ENCODE data around the gene KCNK13. TPM values are rescaled to one million over a fixed set of nuclear protein-coding genes. Genes with fewer than 3 reads are reported as not detected.

The KCNK13 gene
- polyA plus RNA-seq, 1 donor (not counting 4 experiments of a cell fraction or from before 2014, with no cell fraction given): 0.03 TPM

DNA sequence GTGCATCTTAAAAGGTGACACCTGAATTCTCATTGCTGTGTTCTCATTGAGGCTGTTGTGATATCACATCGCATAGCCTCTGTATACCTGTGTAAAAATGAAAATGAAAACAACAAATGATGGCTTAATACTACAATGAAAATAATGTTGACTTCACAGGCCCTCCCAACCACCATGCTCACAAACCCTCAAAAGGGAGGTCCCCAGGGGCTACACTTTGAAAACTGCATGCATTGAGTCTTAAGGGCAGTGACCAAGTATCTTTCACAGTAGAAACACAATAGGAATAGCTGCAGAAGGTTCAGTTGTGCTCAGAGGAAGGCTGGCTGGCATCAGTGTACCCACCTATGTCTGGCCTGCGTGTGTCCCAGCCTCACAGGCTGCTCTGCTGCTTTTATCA is 27.6 kb upstream of the KCNK13 start:
- TF ChIP-seq, protein P1, sequence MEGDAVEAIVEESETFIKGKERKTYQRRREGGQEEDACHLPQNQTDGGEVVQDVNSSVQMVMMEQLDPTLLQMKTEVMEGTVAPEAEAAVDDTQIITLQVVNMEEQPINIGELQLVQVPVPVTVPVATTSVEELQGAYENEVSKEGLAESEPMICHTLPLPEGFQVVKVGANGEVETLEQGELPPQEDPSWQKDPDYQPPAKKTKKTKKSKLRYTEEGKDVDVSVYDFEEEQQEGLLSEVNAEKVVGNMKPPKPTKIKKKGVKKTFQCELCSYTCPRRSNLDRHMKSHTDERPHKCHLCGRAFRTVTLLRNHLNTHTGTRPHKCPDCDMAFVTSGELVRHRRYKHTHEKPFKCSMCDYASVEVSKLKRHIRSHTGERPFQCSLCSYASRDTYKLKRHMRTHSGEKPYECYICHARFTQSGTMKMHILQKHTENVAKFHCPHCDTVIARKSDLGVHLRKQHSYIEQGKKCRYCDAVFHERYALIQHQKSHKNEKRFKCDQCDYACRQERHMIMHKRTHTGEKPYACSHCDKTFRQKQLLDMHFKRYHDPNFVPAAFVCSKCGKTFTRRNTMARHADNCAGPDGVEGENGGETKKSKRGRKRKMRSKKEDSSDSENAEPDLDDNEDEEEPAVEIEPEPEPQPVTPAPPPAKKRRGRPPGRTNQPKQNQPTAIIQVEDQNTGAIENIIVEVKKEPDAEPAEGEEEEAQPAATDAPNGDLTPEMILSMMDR (optimal IDR thresholded peaks at IDR 0.05 in 1 of 3, IDR thresholded peaks at IDR 0.05 in 1 of 3, conservative IDR thresholded peaks at IDR 0.05 in 1 of 3; ENCODE audit: extremely low read depth in 1 of 3, insufficient read depth in 2 of 3, low read length in 3 of 3): no peak
- TF ChIP-seq EZH2 (IDR thresholded peaks at IDR 0.05; ENCODE audit: low read length): no peak
- Histone ChIP-seq H3K9me3 (ENCODE audit: control insufficient read depth, low read depth, low read length) (no peaks in the 10 kb centered on the region), H4K20me1 (ENCODE audit: control insufficient read depth, extremely low read depth, insufficient read depth, low read length) (no peaks in the 10 kb centered on the region), H3K9ac (ENCODE audit: control insufficient read depth, extremely low read depth, insufficient read depth, low read length) (no peak overlapping the region), H2AFZ (ENCODE audit: control insufficient read depth, low read length) (no peak overlapping the region), H3K4me1 (ENCODE audit: control insufficient read depth, extremely low read depth, insufficient read depth, low read length) (no peaks in the 10 kb centered on the region), H3K79me2 (ENCODE audit: control insufficient read depth, insufficient read depth, low read length) (no peaks in the 10 kb centered on the region), H3K4me2 (ENCODE audit: control insufficient read depth, extremely low read depth, insufficient read depth, low read depth, low read length) (no peak overlapping the region), H3K27me3 (ENCODE audit: control insufficient read depth, extremely low read depth, insufficient read depth, low read length) (no peaks in the 10 kb centered on the region), H3K4me3 (ENCODE audit: control insufficient read depth in 2 of 3, extremely low read depth in 1 of 3, insufficient read depth in 2 of 3, low read depth in 1 of 3, low read length in 3 of 3) (no peak overlapping the region), H3K9me1 (ENCODE audit: control insufficient read depth, extremely low read depth, insufficient read depth, low read length) (no peaks in the 10 kb centered on the region), H3K27ac (ENCODE audit: control insufficient read depth, insufficient read depth, low read length) (no peak overlapping the region), H3K36me3 (ENCODE audit: control insufficient read depth in 2 of 2, extremely low read depth in 1 of 2, insufficient read depth in 2 of 2, low read length in 2 of 2) (peaks cover 8 to 9% of the 10 kb centered on the region in 2 experiments)
- FAIRE-seq (no peak), DNase-seq (ENCODE audit: low read depth, low spot score) (no peak)
- dilution Hi-C loops (cut with MboI; ENCODE audit: extremely low pct_ligation_motif_present, low sequenced_read_pairs): no loop called here

DNA sequence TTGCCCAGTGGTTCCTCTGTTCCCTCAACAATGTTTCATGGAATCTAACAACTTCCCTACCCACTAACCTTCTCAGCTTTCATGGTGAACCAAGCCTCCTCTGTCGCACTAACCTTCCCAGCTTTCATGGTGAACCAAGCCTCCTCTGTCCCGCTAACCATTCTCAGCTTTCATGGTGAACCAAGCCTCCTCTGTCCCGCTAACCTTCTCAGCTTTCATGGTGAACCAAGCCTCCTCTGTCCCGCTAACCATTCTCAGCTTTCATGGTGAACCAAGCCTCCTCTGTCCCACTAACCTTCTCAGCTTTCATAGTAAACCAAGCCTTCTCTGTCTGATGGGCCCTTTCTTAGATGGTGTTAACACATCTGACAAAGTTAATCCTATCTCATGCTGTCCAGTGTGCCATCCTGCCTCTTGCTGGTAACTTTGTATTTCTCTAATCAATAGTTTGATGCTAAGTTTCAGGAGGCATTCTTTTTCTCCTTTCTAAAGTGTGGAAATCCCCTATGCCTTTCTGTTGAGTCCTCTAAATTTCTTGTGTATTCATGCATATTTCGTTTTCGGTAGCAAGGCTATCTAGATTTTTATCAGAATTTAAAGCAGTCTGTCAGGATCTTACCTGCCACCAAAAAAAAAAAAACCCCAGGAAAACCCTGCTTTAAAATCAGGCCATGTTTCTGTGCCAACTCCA is 26.8 kb upstream of the KCNK13 start:
- TF ChIP-seq EZH2 (IDR thresholded peaks at IDR 0.05; ENCODE audit: low read length): no peak
- TF ChIP-seq, protein P1 (optimal IDR thresholded peaks at IDR 0.05 in 1 of 3, IDR thresholded peaks at IDR 0.05 in 1 of 3, conservative IDR thresholded peaks at IDR 0.05 in 1 of 3; ENCODE audit: extremely low read depth in 1 of 3, insufficient read depth in 2 of 3, low read length in 3 of 3): no peak
- Histone ChIP-seq H4K20me1 (ENCODE audit: control insufficient read depth, extremely low read depth, insufficient read depth, low read length) (no peaks in the 10 kb centered on the region), H3K9me3 (ENCODE audit: control insufficient read depth, low read depth, low read length) (no peaks in the 10 kb centered on the region), H3K4me1 (ENCODE audit: control insufficient read depth, extremely low read depth, insufficient read depth, low read length) (no peaks in the 10 kb centered on the region), H3K27me3 (ENCODE audit: control insufficient read depth, extremely low read depth, insufficient read depth, low read length) (no peaks in the 10 kb centered on the region), H3K4me3 (ENCODE audit: control insufficient read depth in 2 of 3, extremely low read depth in 1 of 3, insufficient read depth in 2 of 3, low read depth in 1 of 3, low read length in 3 of 3) (no peak overlapping the region), H3K4me2 (ENCODE audit: control insufficient read depth, extremely low read depth, insufficient read depth, low read depth, low read length) (no peak overlapping the region), H2AFZ (ENCODE audit: control insufficient read depth, low read length) (no peak overlapping the region), H3K36me3 (ENCODE audit: control insufficient read depth in 2 of 2, extremely low read depth in 1 of 2, insufficient read depth in 2 of 2, low read length in 2 of 2) (peaks cover 7 to 9% of the 10 kb centered on the region in 2 experiments), H3K9me1 (ENCODE audit: control insufficient read depth, extremely low read depth, insufficient read depth, low read length) (no peaks in the 10 kb centered on the region), H3K9ac (ENCODE audit: control insufficient read depth, extremely low read depth, insufficient read depth, low read length) (no peak overlapping the region), H3K27ac (ENCODE audit: control insufficient read depth, insufficient read depth, low read length) (no peak overlapping the region), H3K79me2 (ENCODE audit: control insufficient read depth, insufficient read depth, low read length) (no peaks in the 10 kb centered on the region)
- no peak for DNase-seq (ENCODE audit: low read depth, low spot score)
- dilution Hi-C loops (cut with MboI; ENCODE audit: extremely low pct_ligation_motif_present, low sequenced_read_pairs): no loop called here
- no peak for FAIRE-seq
